T-helper 1 cell (primary cell): Measurements from ENCODE around the gene TEAD1.

Source experiments
- DNase-seq, 5 donors: peaks; one replicate each; pipeline ENCODE4 v3.0.0-alpha.2; 2012 to 2020

Gene TEAD1

GRCh38 chr11:12687740-12688139 lies 13.5 kb downstream of the TEAD1 start:
- no peak for DNase-seq

- no peak for DNase-seq
Measured at GRCh38 chr11:12689029-12689755, 15.0 kb downstream of the TEAD1 start.

GRCh38 chr11:12690663-12691062 lies 16.4 kb downstream of the TEAD1 start:
- DNase-seq = no peak

DNA sequence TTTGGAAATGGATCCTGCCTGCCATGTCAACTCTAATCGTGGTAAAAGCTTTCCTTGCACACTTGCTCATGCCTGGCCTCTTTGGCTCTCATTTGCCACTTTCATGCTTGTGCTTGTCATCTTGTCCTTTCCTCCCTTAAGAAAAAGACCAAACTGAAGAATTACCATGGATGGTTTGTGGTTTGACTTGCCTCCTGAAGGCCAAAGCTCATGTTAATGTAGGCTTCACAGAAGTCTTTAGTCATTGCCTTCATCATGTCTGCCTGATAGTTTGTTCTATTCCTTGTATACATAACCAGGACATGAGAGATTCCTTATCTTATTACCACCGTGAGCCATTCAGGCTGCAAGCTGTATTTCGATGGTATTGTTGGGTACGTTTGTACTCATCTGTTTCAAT lies 17.3 kb downstream of the TEAD1 start:
- no peak for DNase-seq

GRCh38 chr11:12692229-12693075 lies 18.2 kb downstream of the TEAD1 start:
- DNase-seq = no peak

- no peak for DNase-seq
Measured at GRCh38 chr11:12693094-12693478, 18.9 kb downstream of the TEAD1 start.

GRCh38 chr11:12693479-12694182 lies 19.4 kb downstream of the TEAD1 start:
- DNase-seq = no peak

DNA sequence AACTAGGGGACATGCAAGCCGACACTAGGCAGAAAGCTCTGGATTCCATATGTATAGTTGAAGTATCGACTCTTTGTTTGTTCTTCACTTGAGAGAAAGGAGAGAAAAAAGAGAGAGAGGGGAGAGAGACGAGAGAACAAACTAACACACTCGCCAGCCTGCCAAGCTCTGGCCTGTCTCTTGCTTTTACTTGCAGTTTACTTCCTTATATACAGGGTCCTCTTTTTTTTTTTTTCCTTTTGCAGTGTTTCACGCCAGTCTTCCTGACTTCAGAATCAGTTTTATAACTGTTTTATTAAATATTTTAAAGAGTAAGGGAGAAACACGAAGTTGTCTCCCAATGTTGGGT lies 19.9 kb downstream of the TEAD1 start:
- DNase-seq = no peak

GRCh38 chr11:12695221-12695794 lies 21.1 kb downstream of the TEAD1 start:
- no peak for DNase-seq

DNA sequence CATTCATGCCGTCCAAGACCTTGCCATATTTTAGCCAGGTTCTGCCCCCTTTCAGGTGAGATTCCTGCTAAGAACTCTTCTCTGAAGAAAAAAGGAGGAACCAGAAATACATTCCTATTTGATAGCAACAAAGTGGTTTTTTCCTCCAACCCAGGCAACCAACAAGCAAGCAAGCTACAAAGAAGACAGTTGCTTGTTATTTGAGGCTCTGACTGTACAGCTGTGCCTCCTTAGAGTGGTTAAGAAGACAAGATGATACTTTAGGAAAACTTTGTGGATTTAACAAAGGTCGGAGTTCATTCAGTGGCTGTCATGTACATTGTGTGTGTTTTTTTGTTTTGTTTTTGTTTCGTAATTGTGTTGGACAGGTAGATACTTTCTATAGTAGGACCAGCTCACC lies 21.7 kb downstream of the TEAD1 start:
- no peak for DNase-seq

GRCh38 chr11:12696911-12697581 lies 22.8 kb downstream of the TEAD1 start:
- DNase-seq = no peak

DNA sequence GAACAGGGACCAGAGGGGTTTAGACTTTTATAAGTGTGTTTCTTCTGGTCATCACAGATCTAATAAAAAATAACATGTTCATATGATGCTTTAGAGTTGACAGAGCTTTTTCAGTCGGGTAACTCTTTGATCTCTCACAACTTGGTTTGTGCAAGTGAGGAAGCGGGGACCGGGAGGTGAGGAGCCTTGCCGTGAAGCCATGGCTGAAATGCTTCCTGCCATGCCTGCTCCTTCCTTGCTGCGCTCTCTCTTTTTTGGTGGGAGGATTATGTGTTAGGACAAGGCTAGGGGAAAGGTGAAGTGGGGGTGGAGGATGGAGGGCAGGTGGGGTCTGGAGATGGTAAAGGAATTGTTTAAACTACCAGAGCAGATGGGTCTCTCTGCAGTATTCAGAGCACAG lies 23.8 kb downstream of the TEAD1 start:
- DNase-seq = no peak

DNA sequence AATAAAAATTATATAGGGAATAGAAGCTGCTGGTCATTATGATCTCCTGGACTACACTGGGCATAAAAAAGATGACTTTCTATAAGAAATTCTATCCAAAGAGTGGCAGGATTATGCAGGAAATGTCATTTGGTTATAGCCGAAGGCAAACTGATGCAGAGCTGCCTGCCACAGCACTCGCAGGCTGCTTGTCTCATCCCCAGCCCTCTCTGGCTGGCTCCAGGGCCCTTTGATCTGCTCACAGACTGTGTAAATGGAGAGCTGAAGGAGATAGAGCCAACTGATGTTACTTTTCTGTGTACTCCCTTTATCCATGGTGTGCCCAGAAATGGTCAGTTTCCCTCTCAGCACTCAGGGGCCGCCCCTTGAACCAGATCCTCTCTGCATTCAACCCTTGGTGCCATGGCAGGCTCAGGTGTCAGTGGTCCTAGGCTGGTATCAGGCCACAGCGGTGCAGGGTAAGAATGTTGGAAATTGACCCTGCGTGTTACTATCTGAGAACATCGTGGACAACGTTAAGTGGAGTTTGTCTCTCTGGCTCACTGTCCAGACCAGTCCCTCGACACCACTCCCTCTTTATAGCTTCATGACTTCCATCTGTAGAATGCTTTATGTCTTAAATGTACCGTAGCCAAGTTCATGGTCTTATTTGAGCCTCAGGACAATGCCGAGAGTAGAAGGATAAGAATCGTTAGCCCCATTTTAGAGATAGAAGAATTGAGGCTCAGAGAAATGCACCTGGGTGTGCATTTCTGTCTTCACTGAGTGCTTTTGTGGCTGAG lies 27.8 kb downstream of the TEAD1 start:
- DNase-seq = no peak

DNA sequence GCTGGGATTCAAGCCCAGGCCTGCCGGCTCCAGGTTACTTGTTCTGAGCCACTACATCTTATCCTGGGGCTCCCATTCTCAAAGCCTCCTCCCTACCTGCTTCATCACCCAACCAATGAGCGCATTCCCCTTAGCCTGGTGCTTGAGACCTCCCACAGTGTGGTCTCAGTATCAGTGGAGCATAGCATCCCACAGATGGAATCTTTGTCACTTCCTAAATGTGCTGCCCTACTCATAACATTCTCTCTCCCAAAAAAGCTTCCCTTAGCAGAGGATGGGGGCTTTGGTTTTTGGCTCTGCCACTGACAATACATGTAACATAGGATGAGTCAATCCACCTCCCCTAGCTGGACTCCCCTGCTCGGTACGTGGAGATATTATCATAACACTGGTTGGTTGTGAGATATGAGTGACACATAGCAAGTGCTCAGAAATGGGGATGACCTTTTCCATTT lies 28.8 kb downstream of the TEAD1 start:
- no peak for DNase-seq

- DNase-seq = no peak
Measured at GRCh38 chr11:12704049-12704448, 29.8 kb downstream of the TEAD1 start.

DNA sequence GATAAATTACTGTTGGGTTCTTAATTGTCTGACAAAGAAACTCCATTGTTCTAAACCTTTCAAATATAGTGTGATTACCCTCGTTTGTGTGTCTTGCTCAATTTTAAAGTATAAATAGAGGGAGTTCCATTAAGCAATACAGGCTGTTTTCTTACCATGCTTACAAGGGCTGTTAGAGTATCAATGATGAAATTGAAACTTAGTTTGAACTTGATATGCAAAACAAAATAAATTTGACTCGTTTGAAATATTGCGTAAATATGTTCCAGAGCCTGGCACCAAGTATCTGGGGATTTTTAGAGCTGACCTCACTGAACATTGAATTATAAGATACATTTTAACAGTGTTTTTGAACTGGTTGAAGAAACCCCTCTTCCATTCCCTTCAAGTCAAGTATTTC lies 31.7 kb downstream of the TEAD1 start:
- no peak for DNase-seq

DNA sequence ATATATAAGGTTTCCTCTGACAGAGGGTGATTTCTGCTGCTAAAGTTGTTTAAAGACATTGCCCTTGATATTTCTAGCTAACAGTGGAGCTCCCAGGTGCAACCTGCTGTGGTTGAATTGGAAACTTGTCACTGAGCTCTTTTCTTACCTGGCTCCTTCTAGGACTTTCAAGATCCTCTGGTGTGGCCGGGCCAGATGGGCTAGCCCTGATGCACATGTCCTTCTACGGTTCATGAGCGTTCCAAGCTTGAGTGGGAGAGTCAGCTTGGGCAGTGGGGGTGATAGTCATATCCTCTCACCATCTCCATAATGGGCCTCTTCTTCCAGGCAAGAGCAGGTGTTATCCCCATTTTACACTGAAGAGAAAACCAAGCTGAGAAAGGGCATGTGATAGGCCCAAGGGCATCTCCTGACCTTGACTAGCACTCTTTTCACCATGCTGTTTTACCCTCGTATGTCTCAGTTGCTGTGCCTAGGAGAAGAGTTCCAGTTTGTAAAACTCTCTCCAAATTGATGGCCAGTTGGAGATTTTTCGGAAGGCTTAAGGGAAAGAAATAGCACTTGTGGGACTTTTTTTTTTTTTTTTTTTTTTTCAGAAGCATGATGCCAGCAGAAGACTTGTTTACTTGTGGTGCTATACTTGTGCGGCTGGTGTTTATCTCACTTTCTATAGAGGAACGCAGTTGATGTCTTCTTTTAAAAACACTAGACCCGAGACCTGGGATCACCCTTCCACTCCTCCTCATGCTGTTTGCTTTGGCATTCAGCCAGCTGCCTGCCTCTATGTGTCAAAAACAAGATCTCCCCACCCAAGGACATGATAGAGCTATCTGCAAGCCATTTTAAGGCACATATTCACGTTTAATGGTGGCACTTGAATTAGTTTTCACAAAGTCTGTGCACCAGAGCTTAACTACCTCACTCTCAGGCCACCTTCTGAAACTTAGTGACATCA lies 32.6 kb downstream of the TEAD1 start:
- DNase-seq = no peak

- DNase-seq = no peak
Measured at GRCh38 chr11:12707500-12707880, 33.3 kb downstream of the TEAD1 start.

DNA sequence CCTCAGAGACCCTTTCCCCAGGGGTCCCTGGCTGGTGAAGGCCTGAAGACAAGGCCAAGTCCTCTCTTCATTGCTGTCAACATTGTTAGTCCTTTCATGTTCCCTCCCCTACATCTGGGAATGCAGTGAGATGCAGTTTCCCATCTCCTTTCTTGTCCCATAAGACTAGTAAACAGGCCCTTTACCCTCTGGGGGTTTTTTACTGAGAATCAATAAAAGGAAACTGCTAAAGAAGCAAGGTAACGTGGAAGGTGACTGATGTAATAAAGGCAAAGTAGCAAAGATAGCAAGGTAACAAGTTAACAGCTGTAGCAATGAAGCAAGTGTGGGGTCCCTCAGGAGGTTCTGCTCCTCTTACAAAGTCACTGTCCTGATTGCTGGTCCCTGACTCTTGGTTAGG lies 37.3 kb downstream of the TEAD1 start:
- no peak for DNase-seq

DNA sequence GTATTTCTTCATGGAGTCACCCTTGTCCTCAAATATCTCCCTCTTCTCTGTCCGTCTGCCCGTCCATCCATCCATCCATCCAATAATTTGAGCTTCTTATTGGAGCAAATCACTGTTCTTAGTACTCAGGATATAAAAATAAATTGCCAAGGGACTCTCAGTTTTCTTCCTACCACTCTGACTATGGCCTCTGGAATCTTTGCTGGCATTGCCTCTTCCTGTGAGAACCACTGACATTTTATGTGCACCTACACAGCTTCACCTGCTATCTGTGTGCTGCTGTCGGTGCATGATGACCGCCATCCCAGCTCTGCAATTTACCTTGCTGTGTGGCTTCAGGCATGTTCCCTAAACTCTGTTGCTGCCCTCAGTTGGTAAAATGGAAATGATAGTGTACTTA lies 37.9 kb downstream of the TEAD1 start:
- no peak for DNase-seq

- no peak for DNase-seq
Measured at GRCh38 chr11:12715131-12715530, 40.9 kb downstream of the TEAD1 start.
